D721Med (cell line): ENCODE results near the gene MEF2C.

Experiments used
- DNase-seq: peaks from one replicate; pipeline ENCODE4 v3.0.0; 2011; ENCODE audit warnings: low spot score; ENCODE audit not compliant: insufficient read length
- FAIRE-seq: peaks from 2 replicates; lab custom pipeline; 2011; peaks lifted over from hg19 to GRCh38; lab: Jason Lieb, UNC
- CTCF ChIP-seq: IDR thresholded peaks from 2 replicates; pipeline ENCODE4 v1.5.1; 2012; ENCODE audit warnings: mild to moderate bottlenecking, control low read depth; ENCODE audit not compliant: insufficient read depth; ENCODE audit errors: missing control alignments

The MEF2C gene

GRCh38 chr5:88700121-88700520 is 182.9 kb downstream of the MEF2C start:
- no peak for TF ChIP-seq CTCF
- no peak for FAIRE-seq
- DNase-seq: no peak

GRCh38 chr5:88698290-88698689 is 184.7 kb downstream of the MEF2C start:
- no peak for TF ChIP-seq CTCF
- no peak for FAIRE-seq
- DNase-seq: no peak

GRCh38 chr5:88696466-88696865 is 186.5 kb downstream of the MEF2C start:
- FAIRE-seq (no peak), DNase-seq (no peak)
- no peak for TF ChIP-seq CTCF

- DNase-seq: no peak
- FAIRE-seq: no peak
- TF ChIP-seq CTCF: no peak
These were observed 187.1 kb downstream of the MEF2C start for GRCh38 chr5:88695931-88696330.

GRCh38 chr5:88695232-88695631 is 187.8 kb downstream of the MEF2C start:
- TF ChIP-seq CTCF: no peak
- DNase-seq: no peak
- no peak for FAIRE-seq

GRCh38 chr5:88694023-88694679 is 188.8 kb downstream of the MEF2C start:
- DNase-seq: no peak
- TF ChIP-seq CTCF: no peak
- FAIRE-seq: no peak

- DNase-seq (no peak), FAIRE-seq (no peak)
- TF ChIP-seq CTCF: no peak
These were observed 189.7 kb downstream of the MEF2C start for GRCh38 chr5:88693071-88693932.
